IPS DF 6.9 (cell line): ENCODE data around the gene OTOS.

Experiments used
- DNase-seq: peaks from one replicate; pipeline ENCODE4 v3.0.0-alpha.2; 2013; ENCODE audit warnings: low read depth, low spot score
- H3K27ac ChIP-seq: one replicate; pipeline ENCODE4 v1.5.1; 2013; ENCODE audit warnings: low read length, control low read depth
- H3K27me3 ChIP-seq: 2 replicates; pipeline ENCODE4 v1.6.1; 2013; ENCODE audit warnings: mild to moderate bottlenecking, low read length; ENCODE audit not compliant: control insufficient read depth, insufficient read depth
- H3K36me3 ChIP-seq: 2 replicates; pipeline ENCODE4 v1.6.1; 2013; ENCODE audit warnings: low read length; ENCODE audit not compliant: control insufficient read depth, insufficient read depth
- H3K4me1 ChIP-seq: 2 replicates; pipeline ENCODE4 v1.6.1; 2013; ENCODE audit warnings: low read length; ENCODE audit not compliant: control insufficient read depth, insufficient read depth
- H3K4me3 ChIP-seq: 2 replicates; pipeline ENCODE4 v1.5.1; 2013; ENCODE audit warnings: mild to moderate bottlenecking, low read length
- H3K9me3 ChIP-seq: 2 replicates; pipeline ENCODE4 v1.6.1; 2013; ENCODE audit warnings: low read length, inconsistent platforms; ENCODE audit not compliant: control insufficient read depth, insufficient read depth
- WGBS: extraction: QIAGEN DNeasy Blood & Tissue Kit; methylation state at CpG from one replicate; pipeline ENCODE4 v1.1.7; 2013; ENCODE audit warnings: mixed read lengths, missing lambda C conversion rate; ENCODE audit not compliant: insufficient read length, insufficient coverage; 5-methylcytosine and 5-hydroxymethylcytosine counted together

OTOS gene

DNA sequence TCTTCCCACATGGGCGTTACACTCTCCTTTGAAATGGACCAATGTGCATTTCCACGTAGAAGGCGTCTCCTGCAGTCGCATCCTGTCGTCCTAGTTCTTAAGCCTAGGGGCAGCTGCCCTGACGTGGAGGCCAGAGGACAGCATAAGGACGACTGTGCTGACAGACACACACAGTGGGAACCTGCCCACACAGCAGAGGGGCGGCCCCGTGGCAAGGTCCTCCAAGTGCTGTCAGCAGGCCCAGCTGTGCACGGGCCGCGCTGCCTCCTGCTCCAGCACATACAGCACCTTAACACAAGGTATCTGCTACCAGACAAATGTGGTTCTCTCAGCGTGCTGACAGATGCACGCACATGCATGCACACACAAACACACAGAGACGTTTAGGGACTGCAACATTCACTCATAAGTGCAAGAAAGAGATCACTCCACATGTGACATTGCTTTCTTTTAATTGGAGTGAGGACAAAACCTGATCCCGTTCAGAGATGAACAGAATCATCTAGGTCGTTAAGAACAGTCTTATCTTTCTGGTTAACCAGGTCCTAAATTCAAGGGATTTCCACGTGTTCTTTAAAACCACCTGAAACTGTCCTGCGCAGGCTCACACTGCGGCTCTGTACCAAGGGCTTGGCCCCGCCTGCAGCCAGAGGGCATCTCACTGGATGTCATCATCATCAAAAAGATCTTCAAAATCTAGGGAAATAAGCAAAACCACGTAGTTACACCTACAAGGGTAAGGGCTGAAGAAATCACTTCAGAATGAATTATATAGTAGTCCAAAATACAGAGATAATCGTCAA, 9.9 kb downstream of the OTOS start:
- no CpG with 5 or more reads among the region's 23 CpGs for WGBS
- Histone ChIP-seq H3K4me3 (no peak overlapping the region), H3K27me3 (no peaks in the 10 kb centered on the region), H3K27ac (no peak overlapping the region), H3K36me3 (peaks cover 28% of the 10 kb centered on the region), H3K4me1 (0 out of 2 replicates have a peak, but pooled peaks cover 3% of the 10 kb centered on the region), H3K9me3 (no peaks in the 10 kb centered on the region)
- no peak for DNase-seq

DNA sequence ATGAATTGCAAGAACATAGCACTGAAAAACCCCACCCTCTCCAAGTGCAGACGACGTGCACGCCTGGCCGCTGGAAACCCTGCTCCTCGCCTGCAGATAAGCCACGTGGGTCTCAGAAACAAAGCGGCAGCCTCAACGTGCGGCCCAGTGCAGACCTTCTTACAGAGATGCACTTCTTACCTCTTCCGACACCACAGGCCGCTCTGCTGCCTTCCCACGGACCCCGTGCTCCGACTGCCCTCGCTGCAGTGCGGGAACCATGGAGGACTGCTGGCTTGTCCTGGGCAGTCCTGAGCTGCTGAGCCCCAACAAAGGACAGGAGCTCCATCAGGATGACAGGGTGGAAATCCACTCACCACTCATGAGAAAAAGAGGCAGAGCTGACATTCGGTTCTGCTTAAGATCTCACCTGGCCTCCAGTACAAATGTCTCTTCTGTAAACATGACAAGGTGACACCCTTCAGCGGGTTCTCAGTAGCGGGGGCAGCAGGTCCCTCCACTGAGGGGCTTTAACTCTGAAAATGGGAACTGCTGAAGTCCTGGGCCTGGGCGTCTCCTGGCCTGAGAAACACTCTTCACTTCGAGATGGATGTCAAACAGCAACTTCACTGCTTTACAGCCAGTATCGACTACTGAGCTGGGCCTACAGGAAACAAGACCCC, 10.6 kb downstream of the OTOS start:
- H3K4me1 ChIP-seq = 0 out of 2 replicates have a peak, but pooled peaks cover 1% of the 10 kb centered on the region
- no CpG with 5 or more reads among the region's 22 CpGs for WGBS
- H3K36me3 ChIP-seq = peaks cover 28% of the 10 kb centered on the region
- H3K9me3 ChIP-seq = no peaks in the 10 kb centered on the region
- no peak overlapping the region for H3K4me3 ChIP-seq
- DNase-seq = no peak
- H3K27ac ChIP-seq = no peak overlapping the region
- H3K27me3 ChIP-seq = no peaks in the 10 kb centered on the region

GRCh38 chr2:240129311-240129710, 11.1 kb downstream of the OTOS start:
- Histone ChIP-seq H3K36me3 (peaks cover 28% of the 10 kb centered on the region), H3K4me3 (no peak overlapping the region), H3K27ac (no peak overlapping the region), H3K9me3 (no peaks in the 10 kb centered on the region), H3K27me3 (no peaks in the 10 kb centered on the region), H3K4me1 (no peaks in the 10 kb centered on the region)
- no CpG with 5 or more reads among the region's 7 CpGs for WGBS
- DNase-seq = no peak

- no peaks in the 10 kb centered on the region for H3K27me3 ChIP-seq
- H3K4me1 ChIP-seq = no peaks in the 10 kb centered on the region
- no peak overlapping the region for H3K4me3 ChIP-seq
- no peak overlapping the region for H3K27ac ChIP-seq
- no peak for DNase-seq
- H3K9me3 ChIP-seq = no peaks in the 10 kb centered on the region
- H3K36me3 ChIP-seq = peaks cover 28% of the 10 kb centered on the region
- WGBS = no CpG with 5 or more reads among the region's 12 CpGs
These were observed 11.8 kb downstream of the OTOS start for GRCh38 chr2:240128608-240129145.

DNA sequence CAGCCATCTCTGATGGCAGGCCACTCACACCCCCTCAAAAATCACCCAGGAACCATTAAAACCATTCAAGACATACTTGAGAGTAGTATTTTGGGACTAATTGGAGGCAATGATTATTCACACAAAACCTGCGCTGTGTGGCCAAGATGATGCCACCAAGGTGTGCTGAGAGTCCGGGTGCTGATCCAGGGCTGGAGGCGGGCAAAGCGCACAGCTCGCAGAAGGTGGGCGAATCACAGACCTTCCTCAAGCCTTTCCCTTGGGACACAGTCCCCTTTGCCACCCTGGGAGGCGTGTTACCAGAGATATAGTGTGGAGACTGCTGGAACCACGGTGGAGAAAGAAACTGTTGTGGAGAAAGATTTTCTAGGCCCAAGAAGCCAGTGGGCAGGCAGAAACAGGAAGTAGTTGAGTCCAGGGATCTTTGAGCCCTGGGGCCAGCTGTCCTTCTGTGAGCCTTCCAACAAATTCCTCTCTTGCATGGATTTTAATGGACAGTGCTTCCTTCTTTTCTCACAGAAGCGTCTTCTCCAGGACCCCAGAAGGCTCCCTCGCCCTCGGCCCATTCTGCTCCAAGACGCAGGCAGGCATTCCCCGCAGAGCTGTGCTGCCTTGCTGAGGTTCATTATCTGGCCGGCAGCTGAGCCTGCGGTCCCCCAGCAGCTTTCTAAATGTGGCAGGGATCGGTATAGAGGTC, 12.4 kb downstream of the OTOS start:
- Histone ChIP-seq H3K27me3 (no peaks in the 10 kb centered on the region), H3K36me3 (peaks cover 28% of the 10 kb centered on the region), H3K27ac (no peak overlapping the region), H3K4me3 (no peak overlapping the region), H3K4me1 (no peaks in the 10 kb centered on the region), H3K9me3 (no peaks in the 10 kb centered on the region)
- no peak for DNase-seq
- WGBS = no CpG with 5 or more reads among the region's 16 CpGs

- H3K4me1 ChIP-seq = no peaks in the 10 kb centered on the region
- H3K27ac ChIP-seq = no peak overlapping the region
- H3K27me3 ChIP-seq = no peaks in the 10 kb centered on the region
- peaks cover 25% of the 10 kb centered on the region for H3K36me3 ChIP-seq
- no peak for DNase-seq
- H3K9me3 ChIP-seq = no peaks in the 10 kb centered on the region
- H3K4me3 ChIP-seq = no peak overlapping the region
- no CpG with 5 or more reads among the region's 7 CpGs for WGBS
These were observed 13.2 kb downstream of the OTOS start for GRCh38 chr2:240127191-240127750.

- H3K9me3 ChIP-seq = no peaks in the 10 kb centered on the region
- H3K4me1 ChIP-seq = no peaks in the 10 kb centered on the region
- DNase-seq = no peak
- H3K4me3 ChIP-seq = no peak overlapping the region
- no CpG with 5 or more reads among the region's 10 CpGs for WGBS
- H3K36me3 ChIP-seq = peaks cover 21% of the 10 kb centered on the region
- no peak overlapping the region for H3K27ac ChIP-seq
- no peaks in the 10 kb centered on the region for H3K27me3 ChIP-seq
These were observed 13.7 kb downstream of the OTOS start for GRCh38 chr2:240126731-240127130.

DNA sequence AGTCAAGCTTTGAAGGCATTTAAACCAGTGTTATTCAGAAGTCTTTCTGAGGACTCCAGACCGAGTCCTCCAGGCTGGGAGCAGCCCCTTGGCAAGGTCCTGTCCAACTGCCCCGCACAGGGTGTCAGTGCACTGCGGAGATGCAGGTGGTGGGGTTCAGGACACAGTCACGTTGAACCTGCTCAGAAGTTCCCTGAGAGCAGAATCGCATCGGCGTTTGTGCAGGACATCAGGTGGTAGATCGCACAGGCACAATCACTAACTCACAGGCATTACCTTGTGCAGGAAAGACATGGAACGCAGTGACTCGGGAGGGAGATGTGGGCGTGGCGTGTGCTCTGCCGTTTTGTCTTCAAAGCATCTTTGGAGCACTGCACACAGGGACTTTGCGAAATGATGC, 14.7 kb downstream of the OTOS start:
- no peak overlapping the region for H3K4me3 ChIP-seq
- no CpG with 5 or more reads among the region's 14 CpGs for WGBS
- no peaks in the 10 kb centered on the region for H3K9me3 ChIP-seq
- no peak for DNase-seq
- H3K36me3 ChIP-seq = peaks cover 15% of the 10 kb centered on the region
- H3K4me1 ChIP-seq = no peaks in the 10 kb centered on the region
- no peak overlapping the region for H3K27ac ChIP-seq
- no peaks in the 10 kb centered on the region for H3K27me3 ChIP-seq

- Histone ChIP-seq H3K4me3 (no peak overlapping the region), H3K9me3 (no peaks in the 10 kb centered on the region), H3K27me3 (no peaks in the 10 kb centered on the region), H3K4me1 (no peaks in the 10 kb centered on the region), H3K27ac (no peak overlapping the region), H3K36me3 (peaks cover 4% of the 10 kb centered on the region)
- no peak for DNase-seq
- WGBS = no CpG with 5 or more reads among the region's 8 CpGs
These were observed 15.8 kb downstream of the OTOS start for GRCh38 chr2:240124651-240125030.
